Esophagus (tissue), 2 donors: ENCODE results near the gene FAM217B. TPM values are rescaled to one million over a fixed set of nuclear protein-coding genes. Genes with fewer than 3 reads are reported as not detected.

Source experiments
- H3K27ac ChIP-seq, 2 donors: one replicate each; pipeline ENCODE4 v1.5.1; 2013; ENCODE audit warnings: low read depth in 2 of 2, mild to moderate bottlenecking in 2 of 2, inconsistent platforms in 1 of 2, low read length in 1 of 2, moderate library complexity in 1 of 2
- H3K27me3 ChIP-seq, 2 donors: one replicate each; pipeline ENCODE4 v1.6.1; 2013; ENCODE audit warnings: low read length in 2 of 2, control low read depth in 1 of 2, mild to moderate bottlenecking in 1 of 2; ENCODE audit not compliant: insufficient read depth in 2 of 2, control insufficient read depth in 1 of 2
- H3K36me3 ChIP-seq, 2 donors: one replicate each; pipeline ENCODE4 v1.6.1; 2013; ENCODE audit warnings: low read length in 1 of 2; ENCODE audit not compliant: control insufficient read depth in 2 of 2, insufficient read depth in 2 of 2
- H3K4me1 ChIP-seq, 2 donors: one replicate each; pipeline ENCODE4 v1.6.1; 2013; ENCODE audit warnings: low read length in 1 of 2; ENCODE audit not compliant: control insufficient read depth in 2 of 2, insufficient read depth in 2 of 2
- H3K4me3 ChIP-seq, 2 donors: one replicate each; pipeline ENCODE4 v1.5.1; 2013; ENCODE audit warnings: low read length in 2 of 2, mild to moderate bottlenecking in 2 of 2, low read depth in 1 of 2, moderate library complexity in 1 of 2
- H3K9me3 ChIP-seq, 2 donors: one replicate each; pipeline ENCODE4 v1.6.1; 2013; ENCODE audit warnings: mild to moderate bottlenecking in 2 of 2, low read depth in 1 of 2, low read length in 1 of 2, moderate library complexity in 1 of 2; ENCODE audit not compliant: control insufficient read depth in 2 of 2, insufficient read depth in 1 of 2
- WGBS, 2 donors: extraction: QIAGEN DNeasy Blood & Tissue Kit; methylation state at CpG; one replicate each; pipeline ENCODE4 v1.1.7; 2013; 5-methylcytosine and 5-hydroxymethylcytosine counted together
- polyA plus RNA-seq, 2 donors: library from polyadenylated mRNA; stranded (reverse); fragments of 200-250 nt; gene quantifications; one replicate each; pipeline ENCODE4 v1.2.3, GENCODE V29; 2013
- donor health status: healthy with polysubstance abuse.
- donor health status: Bipolar disorder and iron deficiency.

The FAM217B gene
- polyA plus RNA-seq, 2 donors = 2.2 TPM

- no peak overlapping the region for H3K27ac ChIP-seq
- no peaks in the 10 kb centered on the region for H3K36me3 ChIP-seq
- H3K4me3 ChIP-seq = peak overlapping the region in 1 of 2 donors; percentile 87
- 55% methylated on average over 4 of the region's 4 CpGs for WGBS, 2 donors
- no peaks in the 10 kb centered on the region for H3K27me3 ChIP-seq
- peaks cover 0 to 3% of the 10 kb centered on the region in 2 donors for H3K9me3 ChIP-seq
- peaks cover 9 to 12% of the 10 kb centered on the region in 2 donors for H3K4me1 ChIP-seq
Observed at GRCh38 chr20:59938221-59938620, 2.0 kb upstream of the FAM217B start.

- Histone ChIP-seq H3K4me1 (peaks cover 9% of the 10 kb centered on the region in 2 donors), H3K27me3 (no peaks in the 10 kb centered on the region), H3K36me3 (no peaks in the 10 kb centered on the region), H3K9me3 (peaks cover 0 to 3% of the 10 kb centered on the region in 2 donors), H3K27ac (no peak overlapping the region), H3K4me3 (peak overlapping the region; percentile 81 to 87)
- 74 to 75% methylated on average over 7 of the region's 7 CpGs for WGBS, 2 donors
Observed at GRCh38 chr20:59938696-59939051, 1.5 kb upstream of the FAM217B start.

- no peaks in the 10 kb centered on the region for H3K27me3 ChIP-seq
- H3K27ac ChIP-seq = peak overlapping the region; percentile 99
- peaks cover 0 to 3% of the 10 kb centered on the region in 2 donors for H3K9me3 ChIP-seq
- H3K4me1 ChIP-seq = peaks cover 9% of the 10 kb centered on the region in 2 donors
- WGBS, 2 donors = 44 to 47% methylated on average over 93 to 104 of the region's 104 CpGs
- peaks cover 0 to 4% of the 10 kb centered on the region in 2 donors for H3K36me3 ChIP-seq
- H3K4me3 ChIP-seq = peak overlapping the region; percentile 81 to 87
Observed at GRCh38 chr20:59939052-59939878, 924 bp upstream of the FAM217B start.

GRCh38 chr20:59939879-59940128 is 385 bp upstream of the FAM217B start:
- H3K4me1 ChIP-seq = peaks cover 9% of the 10 kb centered on the region in 2 donors
- peaks cover 0 to 3% of the 10 kb centered on the region in 2 donors for H3K9me3 ChIP-seq
- H3K27ac ChIP-seq = peak overlapping the region; percentile 99
- WGBS, 2 donors = 0 to 2% methylated on average over 15 to 24 of the region's 24 CpGs
- peaks cover 0 to 8% of the 10 kb centered on the region in 2 donors for H3K36me3 ChIP-seq
- H3K27me3 ChIP-seq = no peaks in the 10 kb centered on the region
- peak overlapping the region; percentile 81 to 87 for H3K4me3 ChIP-seq

GRCh38 chr20:59940956-59941294 is 736 bp downstream of the FAM217B start:
- Histone ChIP-seq H3K9me3 (peaks cover 0 to 3% of the 10 kb centered on the region in 2 donors), H3K36me3 (peaks cover 0 to 8% of the 10 kb centered on the region in 2 donors), H3K4me1 (peaks cover 9% of the 10 kb centered on the region in 2 donors), H3K4me3 (peak overlapping the region; percentile 81 to 87), H3K27me3 (no peaks in the 10 kb centered on the region), H3K27ac (peak overlapping the region; percentile 99)
- 0 to 2% methylated on average over 4 of the region's 4 CpGs for WGBS, 2 donors

GRCh38 chr20:59942245-59942644 is 2.1 kb downstream of the FAM217B start:
- no peaks in the 10 kb centered on the region for H3K27me3 ChIP-seq
- no peak overlapping the region for H3K4me3 ChIP-seq
- peaks cover 9% of the 10 kb centered on the region in 2 donors for H3K4me1 ChIP-seq
- WGBS, 2 donors = 84 to 89% methylated on average over 2 of the region's 2 CpGs
- peaks cover 0 to 8% of the 10 kb centered on the region in 2 donors for H3K36me3 ChIP-seq
- peaks cover 0 to 3% of the 10 kb centered on the region in 2 donors for H3K9me3 ChIP-seq
- no peak overlapping the region for H3K27ac ChIP-seq

- 90 to 93% methylated on average over 7 of the region's 7 CpGs for WGBS, 2 donors
- H3K27ac ChIP-seq = no peak overlapping the region
- no peak overlapping the region for H3K4me3 ChIP-seq
- no peaks in the 10 kb centered on the region for H3K27me3 ChIP-seq
- H3K36me3 ChIP-seq = peaks cover 0 to 8% of the 10 kb centered on the region in 2 donors
- no peaks in the 10 kb centered on the region for H3K4me1 ChIP-seq
- no peaks in the 10 kb centered on the region for H3K9me3 ChIP-seq
Observed at GRCh38 chr20:59944726-59945125, 4.5 kb downstream of the FAM217B start.

GRCh38 chr20:59945175-59945574 is 5.0 kb downstream of the FAM217B start:
- WGBS, 2 donors = 64 to 69% methylated on average over 3 of the region's 3 CpGs
- Histone ChIP-seq H3K4me1 (no peaks in the 10 kb centered on the region), H3K27ac (no peak overlapping the region), H3K9me3 (no peaks in the 10 kb centered on the region), H3K27me3 (no peaks in the 10 kb centered on the region), H3K4me3 (no peak overlapping the region), H3K36me3 (peaks cover 0 to 8% of the 10 kb centered on the region in 2 donors)

GRCh38 chr20:59945731-59946130 is 5.5 kb downstream of the FAM217B start:
- H3K4me1 ChIP-seq = no peaks in the 10 kb centered on the region
- H3K27ac ChIP-seq = no peak overlapping the region
- 78 to 88% methylated on average over 2 of the region's 2 CpGs for WGBS, 2 donors
- no peaks in the 10 kb centered on the region for H3K27me3 ChIP-seq
- H3K4me3 ChIP-seq = no peak overlapping the region
- no peaks in the 10 kb centered on the region for H3K9me3 ChIP-seq
- peaks cover 0 to 8% of the 10 kb centered on the region in 2 donors for H3K36me3 ChIP-seq

- no peak overlapping the region for H3K4me3 ChIP-seq
- no peaks in the 10 kb centered on the region for H3K9me3 ChIP-seq
- no peaks in the 10 kb centered on the region for H3K27me3 ChIP-seq
- H3K4me1 ChIP-seq = no peaks in the 10 kb centered on the region
- WGBS, 2 donors = 86 to 90% methylated on average over 8 of the region's 8 CpGs
- no peak overlapping the region for H3K27ac ChIP-seq
- H3K36me3 ChIP-seq = peaks cover 0 to 8% of the 10 kb centered on the region in 2 donors
Observed at GRCh38 chr20:59947376-59947775, 7.2 kb downstream of the FAM217B start.
